K562 (cell line): ENCODE results near the gene MTMR12. TPM values are rescaled to one million over a fixed set of nuclear protein-coding genes. Genes with fewer than 3 reads are reported as not detected.

ENCODE experiments used
- ATAC-seq: fragments of 200-7000 bp; cut with Tn5 transposase; 3 replicates; pipeline ENCODE4 v1.9.1; 2020; ENCODE audit warnings: moderate library complexity
- BruUV-seq: library from RNA; stranded (reverse); fragments of 400-500 nt; replicated peaks from 2 replicates; lab custom pipeline; 2021; lab: Mats Ljungman, UMichigan
- CTCF ChIA-PET: fragments of 300-600 bp; formaldehyde crosslinking; extraction: SDS; loops from one replicate; lab custom pipeline; 2021; ENCODE audit warnings: low intra/inter-chr PET ratio; lab: Yijun Ruan, JAX
- POLR2A ChIA-PET: fragments of 300-600, 350-650 bp; sonication (Branson Sonifier 250); formaldehyde crosslinking; extraction: SDS; loops from one replicate; lab custom pipeline; 2021; ENCODE audit warnings: antibody characterized with exemption, inconsistent platforms; lab: Yijun Ruan, JAX
- DNase-seq, 4 experiments: peaks; one replicate each; pipeline versions ENCODE4 v3.0.0 to v3.0.0-alpha.2; 2011 to 2018; ENCODE audit warnings: low spot score in 3 of 4, mixed read lengths in 3 of 4; ENCODE audit errors: extremely low read depth in 1 of 4
- FAIRE-seq: peaks from 2 replicates; lab custom pipeline; 2011; peaks lifted over from hg19 to GRCh38; lab: Jason Lieb, UNC
- H2AFZ ChIP-seq: 2 replicates; pipeline ENCODE4 v1.6.0; 2011; ENCODE audit warnings: low read depth, low read length, control low read depth, inconsistent platforms
- H3K27ac ChIP-seq: fragments of 200-600 bp; 3 replicates; pipeline ENCODE4 v1.8.0; 2011; ENCODE audit warnings: low read depth, mild to moderate bottlenecking, control low read depth, inconsistent platforms, low read length, moderate library complexity, mixed read lengths; ENCODE audit errors: extremely low read depth
- H3K27me3 ChIP-seq, 2 experiments: fragments of 300-600 bp in 1 of 2; 2 replicates in 1 of 2; 3 replicates in 1 of 2; pipeline versions ENCODE4 v1.6.0 to v1.8.0; 2011; ENCODE audit warnings: inconsistent platforms in 2 of 2, low read length in 2 of 2, mild to moderate bottlenecking in 1 of 2, mixed read lengths in 1 of 2, moderate library complexity in 1 of 2; ENCODE audit not compliant: control insufficient read depth in 2 of 2, insufficient read depth in 2 of 2
- H3K36me3 ChIP-seq: fragments of 300-600 bp; 3 replicates; pipeline ENCODE4 v1.8.0; 2011; ENCODE audit warnings: mild to moderate bottlenecking, low read length, inconsistent platforms; ENCODE audit not compliant: control insufficient read depth, insufficient read depth
- H3K4me1 ChIP-seq, 2 experiments: fragments of 200-600 bp in 1 of 2; replicated peaks in 1 of 2; 2 replicates in 1 of 2; 3 replicates in 1 of 2; pipeline versions ENCODE4 v1.5.1 to v1.8.0; 2011; ENCODE audit warnings: inconsistent platforms in 2 of 2, low read length in 2 of 2, mild to moderate bottlenecking in 1 of 2, mixed read lengths in 1 of 2, moderate library complexity in 1 of 2; ENCODE audit not compliant: control insufficient read depth in 2 of 2, insufficient read depth in 2 of 2
- H3K4me2 ChIP-seq: 2 replicates; pipeline ENCODE4 v1.6.1; 2011; ENCODE audit warnings: low read length, control low read depth, inconsistent platforms, mixed read lengths; ENCODE audit not compliant: insufficient read depth
- H3K4me3 ChIP-seq: fragments of 200-600 bp; sonication (generic), shearing (Covaris generic); 2 replicates; pipeline ENCODE4 v1.5.1; 2016; ENCODE audit warnings: control low read depth, inconsistent platforms
- H3K79me2 ChIP-seq: fragments of 200-600 bp; 3 replicates; pipeline ENCODE4 v1.8.0; 2011; ENCODE audit warnings: low read length, inconsistent platforms; ENCODE audit not compliant: control insufficient read depth, insufficient read depth
- H3K9ac ChIP-seq, 2 experiments: 2 replicates each; pipeline versions ENCODE4 v1.6.0 to v1.6.1; 2011; ENCODE audit warnings: low read depth in 2 of 2, low read length in 2 of 2, control low read depth in 1 of 2, inconsistent platforms in 1 of 2, mild to moderate bottlenecking in 1 of 2, mixed read lengths in 1 of 2; ENCODE audit not compliant: insufficient read depth in 1 of 2
- H3K9me1 ChIP-seq: one replicate; pipeline ENCODE4 v1.6.0; 2011; ENCODE audit warnings: inconsistent platforms, mild to moderate bottlenecking, low read length, moderate library complexity; ENCODE audit not compliant: control insufficient read depth, insufficient read depth
- H3K9me3 ChIP-seq: replicated peaks from 2 replicates; pipeline ENCODE4 v1.5.1; 2011; ENCODE audit warnings: low read depth, low read length, inconsistent platforms; ENCODE audit not compliant: control insufficient read depth, insufficient read depth
- H4K20me1 ChIP-seq: replicated peaks from 2 replicates; pipeline ENCODE4 v1.6.1; 2011; ENCODE audit warnings: low read length, inconsistent platforms, mixed read lengths; ENCODE audit not compliant: control insufficient read depth, insufficient read depth
- DDX20 ChIP-seq: fragments of 450-650 bp; IDR thresholded peaks from 2 replicates; pipeline ENCODE4 v1.6.1; 2016; ENCODE audit warnings: missing genetic modification characterization, low read depth, mild to moderate bottlenecking, missing compliant biosample characterization, moderate library complexity
- ETS2 ChIP-seq: IDR thresholded peaks from 2 replicates; pipeline ENCODE4 v1.6.1; 2016; ENCODE audit warnings: borderline replicate concordance, missing genetic modification characterization, mild to moderate bottlenecking, moderate library complexity, missing compliant biosample characterization; ENCODE audit not compliant: poor library complexity, severe bottlenecking
- ETV5 ChIP-seq: sonication (generic); formaldehyde crosslinking; IDR thresholded peaks from 2 replicates; pipeline ENCODE4 v1.4.0; 2020; ENCODE audit warnings: low read depth, mild to moderate bottlenecking, missing genetic modification reagents
- HSF4 ChIP-seq: fragments of 250-450 bp; sonication (Bioruptor Pico); IDR thresholded peaks from 2 replicates; pipeline ENCODE4 v2.1.2; 2022; ENCODE audit warnings: mild to moderate bottlenecking, moderate library complexity, borderline replicate concordance
- SNIP1 ChIP-seq: fragments of 450-650 bp; IDR thresholded peaks from 2 replicates; pipeline ENCODE4 v1.7.1; 2017; ENCODE audit warnings: low read depth, mild to moderate bottlenecking
- ZNF3 ChIP-seq: fragments of 250-450 bp; sonication (Bioruptor Pico); IDR thresholded peaks from 2 replicates; pipeline ENCODE4 v1.5.0; 2021; ENCODE audit warnings: mild to moderate bottlenecking, moderate library complexity
- WGBS: fragments of 100-300 bp; shearing (Covaris generic); methylation state at CpG from one replicate; pipeline ENCODE4 v1.1.6; 2016; ENCODE audit warnings: low coverage, mixed read lengths; ENCODE audit not compliant: insufficient coverage; ENCODE audit errors: missing lambda C conversion rate; 5-methylcytosine and 5-hydroxymethylcytosine counted together
- in situ Hi-C: fragments of 300-500 bp; cut with MboI; formaldehyde crosslinking; loops from 4 replicates; pipeline ENCODE4 v1.15.0; 2018; ENCODE audit warnings: inconsistent platforms, mixed read lengths
- intact Hi-C: fragments of 100-400 bp; cut with micrococcal nuclease; formaldehyde crosslinking; loops from 2 replicates; pipeline ENCODE4 v1.14.2; 2022
- polyA plus RNA-seq, 8 experiments: library from polyadenylated mRNA; depleted of rRNA in 4 of 8; stranded (reverse) in 5 of 8; unstranded in 3 of 8; fragments of >200 nt; fragmentation: Nextera tagmentation in 2 of 8; fragmentation: Illumina TruSeq in 1 of 8; extraction: Ambion mirVana in 2 of 8; extraction: Trizol in 1 of 8; gene quantifications; 2 replicates each; pipeline versions ENCODE4 v1.2.1 to v1.2.3, GENCODE V29; 2011 to 2014; ENCODE audit warnings: inconsistent platforms in 1 of 8, missing spikeins in 1 of 8
- total RNA-seq, 7 experiments: library from RNA; depleted of rRNA in 6 of 7; stranded (reverse); fragments of >200 nt in 6 of 7; fragmentation: Illumina TruSeq in 2 of 7; extraction: Trizol in 2 of 7; gene quantifications; 2 replicates each; pipeline versions ENCODE4 v1.2.1 to v1.2.3, GENCODE V29; 2011 to 2021; ENCODE audit warnings: low replicate concordance in 1 of 7
- TF ChIP-seq, protein P1 (sequence below): fragments of 250-450 bp; sonication (Bioruptor Pico); IDR thresholded peaks from 2 replicates; pipeline ENCODE4 v1.9.0; 2021; ENCODE audit warnings: mild to moderate bottlenecking
- TF ChIP-seq, protein P2 (sequence below), 2 experiments: fragments of 450-650 bp in 1 of 2; sonication (generic) in 1 of 2; formaldehyde crosslinking in 1 of 2; IDR thresholded peaks; 2 replicates each; pipeline versions ENCODE4 v1.7.1 to v1.9.0; 2016 to 2022; ENCODE audit warnings: inconsistent platforms in 1 of 2, mild to moderate bottlenecking in 1 of 2, missing genetic modification reagents in 1 of 2
- TF ChIP-seq, protein P3 (sequence below): IDR thresholded peaks from 2 replicates; pipeline ENCODE4 v1.6.1; 2011; ENCODE audit not compliant: insufficient read length; ENCODE audit errors: extremely low read depth
- TF ChIP-seq, protein P4 (sequence below): fragments of 250-450 bp; sonication (Bioruptor Pico); IDR thresholded peaks from 2 replicates; pipeline ENCODE4 v1.8.0; 2022; ENCODE audit warnings: inconsistent platforms

Gene MTMR12
- total and polyA plus RNA-seq, 9 of the 15 experiments (the other 6 are each of a cell fraction or from before 2014, with no cell fraction given), result 4.0 to 28.7 (median 17.1) TPM

DNA sequence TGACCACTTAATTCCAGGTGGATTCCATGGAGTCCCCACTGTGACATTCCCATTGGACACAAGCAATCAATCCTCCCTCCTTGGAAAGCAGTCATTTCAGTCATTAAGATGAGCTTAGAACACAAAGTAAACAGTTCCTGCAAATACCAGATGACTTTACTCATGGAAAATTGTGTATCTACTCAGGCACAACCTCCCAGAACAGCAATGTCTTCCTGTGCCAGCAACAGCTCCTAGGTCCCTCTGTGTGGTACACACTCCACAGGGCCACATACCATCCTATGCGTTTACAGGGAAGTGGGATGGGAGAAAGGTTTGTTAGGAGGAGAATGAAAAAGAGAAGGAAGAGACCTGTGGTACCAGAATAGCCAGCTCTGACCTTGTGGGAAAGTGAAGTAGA, 53.7 kb downstream of the MTMR12 start:
- FAIRE-seq (no peak), ATAC-seq (no peak), DNase-seq (no peak)
- Histone ChIP-seq H4K20me1 (no peaks in the 10 kb centered on the region), H2AFZ (no peak overlapping the region), H3K79me2 (no peaks in the 10 kb centered on the region), H3K4me2 (no peak overlapping the region), H3K27me3 (no peaks in the 10 kb centered on the region), H3K9ac (no peak overlapping the region), H3K9me3 (no peaks in the 10 kb centered on the region), H3K36me3 (peaks cover 67% of the 10 kb centered on the region), H3K4me3 (no peak overlapping the region), H3K4me1 (peaks cover 3 to 4% of the 10 kb centered on the region in 2 experiments; a peak in 4 of 5 replicates), H3K9me1 (no peaks in the 10 kb centered on the region), H3K27ac (no peak overlapping the region)
- no TSS peak for BruUV-seq
- POLR2A ChIA-PET, result no interaction called here
- 91% methylated on average over 1 of the region's 1 CpG for WGBS
- intact Hi-C loops, result no loop called here
- in situ Hi-C loops, result no loop called here
- CTCF ChIA-PET, result no interaction called here
- TF ChIP-seq ETV5 (CRISPR knock-in tag) (no peak), DDX20 (tag) (no peak), ZNF3 (CRISPR knock-in tag) (no peak), HSF4 (no peak), SNIP1 (no peak), ETS2 (tag) (no peak)
- TF ChIP-seq, protein P1, sequence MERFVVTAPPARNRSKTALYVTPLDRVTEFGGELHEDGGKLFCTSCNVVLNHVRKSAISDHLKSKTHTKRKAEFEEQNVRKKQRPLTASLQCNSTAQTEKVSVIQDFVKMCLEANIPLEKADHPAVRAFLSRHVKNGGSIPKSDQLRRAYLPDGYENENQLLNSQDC (CRISPR knock-in tag), result no peak
- TF ChIP-seq, protein P2, sequence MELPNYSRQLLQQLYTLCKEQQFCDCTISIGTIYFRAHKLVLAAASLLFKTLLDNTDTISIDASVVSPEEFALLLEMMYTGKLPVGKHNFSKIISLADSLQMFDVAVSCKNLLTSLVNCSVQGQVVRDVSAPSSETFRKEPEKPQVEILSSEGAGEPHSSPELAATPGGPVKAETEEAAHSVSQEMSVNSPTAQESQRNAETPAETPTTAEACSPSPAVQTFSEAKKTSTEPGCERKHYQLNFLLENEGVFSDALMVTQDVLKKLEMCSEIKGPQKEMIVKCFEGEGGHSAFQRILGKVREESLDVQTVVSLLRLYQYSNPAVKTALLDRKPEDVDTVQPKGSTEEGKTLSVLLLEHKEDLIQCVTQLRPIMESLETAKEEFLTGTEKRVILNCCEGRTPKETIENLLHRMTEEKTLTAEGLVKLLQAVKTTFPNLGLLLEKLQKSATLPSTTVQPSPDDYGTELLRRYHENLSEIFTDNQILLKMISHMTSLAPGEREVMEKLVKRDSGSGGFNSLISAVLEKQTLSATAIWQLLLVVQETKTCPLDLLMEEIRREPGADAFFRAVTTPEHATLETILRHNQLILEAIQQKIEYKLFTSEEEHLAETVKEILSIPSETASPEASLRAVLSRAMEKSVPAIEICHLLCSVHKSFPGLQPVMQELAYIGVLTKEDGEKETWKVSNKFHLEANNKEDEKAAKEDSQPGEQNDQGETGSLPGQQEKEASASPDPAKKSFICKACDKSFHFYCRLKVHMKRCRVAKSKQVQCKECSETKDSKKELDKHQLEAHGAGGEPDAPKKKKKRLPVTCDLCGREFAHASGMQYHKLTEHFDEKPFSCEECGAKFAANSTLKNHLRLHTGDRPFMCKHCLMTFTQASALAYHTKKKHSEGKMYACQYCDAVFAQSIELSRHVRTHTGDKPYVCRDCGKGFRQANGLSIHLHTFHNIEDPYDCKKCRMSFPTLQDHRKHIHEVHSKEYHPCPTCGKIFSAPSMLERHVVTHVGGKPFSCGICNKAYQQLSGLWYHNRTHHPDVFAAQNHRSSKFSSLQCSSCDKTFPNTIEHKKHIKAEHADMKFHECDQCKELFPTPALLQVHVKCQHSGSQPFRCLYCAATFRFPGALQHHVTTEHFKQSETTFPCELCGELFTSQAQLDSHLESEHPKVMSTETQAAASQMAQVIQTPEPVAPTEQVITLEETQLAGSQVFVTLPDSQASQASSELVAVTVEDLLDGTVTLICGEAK (IDR thresholded peaks at IDR 0.05), result no peak
- TF ChIP-seq, protein P2 (CRISPR knock-in tag; IDR thresholded peaks at IDR 0.05), result no peak
- TF ChIP-seq, protein P3, sequence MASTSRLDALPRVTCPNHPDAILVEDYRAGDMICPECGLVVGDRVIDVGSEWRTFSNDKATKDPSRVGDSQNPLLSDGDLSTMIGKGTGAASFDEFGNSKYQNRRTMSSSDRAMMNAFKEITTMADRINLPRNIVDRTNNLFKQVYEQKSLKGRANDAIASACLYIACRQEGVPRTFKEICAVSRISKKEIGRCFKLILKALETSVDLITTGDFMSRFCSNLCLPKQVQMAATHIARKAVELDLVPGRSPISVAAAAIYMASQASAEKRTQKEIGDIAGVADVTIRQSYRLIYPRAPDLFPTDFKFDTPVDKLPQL, result no peak
- TF ChIP-seq, protein P4, sequence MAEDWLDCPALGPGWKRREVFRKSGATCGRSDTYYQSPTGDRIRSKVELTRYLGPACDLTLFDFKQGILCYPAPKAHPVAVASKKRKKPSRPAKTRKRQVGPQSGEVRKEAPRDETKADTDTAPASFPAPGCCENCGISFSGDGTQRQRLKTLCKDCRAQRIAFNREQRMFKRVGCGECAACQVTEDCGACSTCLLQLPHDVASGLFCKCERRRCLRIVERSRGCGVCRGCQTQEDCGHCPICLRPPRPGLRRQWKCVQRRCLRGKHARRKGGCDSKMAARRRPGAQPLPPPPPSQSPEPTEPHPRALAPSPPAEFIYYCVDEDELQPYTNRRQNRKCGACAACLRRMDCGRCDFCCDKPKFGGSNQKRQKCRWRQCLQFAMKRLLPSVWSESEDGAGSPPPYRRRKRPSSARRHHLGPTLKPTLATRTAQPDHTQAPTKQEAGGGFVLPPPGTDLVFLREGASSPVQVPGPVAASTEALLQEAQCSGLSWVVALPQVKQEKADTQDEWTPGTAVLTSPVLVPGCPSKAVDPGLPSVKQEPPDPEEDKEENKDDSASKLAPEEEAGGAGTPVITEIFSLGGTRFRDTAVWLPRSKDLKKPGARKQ, result no peak
